AG04450 (cell line): ENCODE measurements around the gene TLR10. TPM values are rescaled to one million over a fixed set of nuclear protein-coding genes. Genes with fewer than 3 reads are reported as not detected.

Experiments used
- CTCF ChIA-PET: fragments of 300-600, 350-600 bp; formaldehyde crosslinking; extraction: SDS; loops from one replicate; lab custom pipeline; 2022; ENCODE audit warnings: antibody characterized with exemption, inconsistent platforms; lab: Charles Lee
- POLR2A ChIA-PET: fragments of 350-600 bp; formaldehyde crosslinking; extraction: SDS; loops from one replicate; lab custom pipeline; 2021; ENCODE audit warnings: antibody characterized with exemption, inconsistent platforms; lab: Yijun Ruan, JAX
- DNase-seq: peaks from one replicate; pipeline ENCODE4 v3.0.0-alpha.2; 2011; ENCODE audit warnings: low read depth, low spot score
- H3K27ac ChIP-seq: one replicate; pipeline ENCODE4 v1.5.1; 2012; ENCODE audit warnings: low read depth, low read length, control low read depth
- H3K27me3 ChIP-seq: one replicate; pipeline ENCODE4 v1.6.0; 2012; ENCODE audit warnings: low read length; ENCODE audit not compliant: control insufficient read depth, insufficient read depth
- H3K4me3 ChIP-seq: 2 replicates; pipeline ENCODE4 v1.5.1; 2011; ENCODE audit warnings: mild to moderate bottlenecking, low read depth, low read length, control low read depth
- H3K9me3 ChIP-seq: 2 replicates; pipeline ENCODE4 v1.5.1; 2012; ENCODE audit warnings: low read length; ENCODE audit not compliant: control insufficient read depth, insufficient read depth
- CTCF ChIP-seq: IDR thresholded peaks from 2 replicates; pipeline ENCODE4 v1.5.1; 2011; ENCODE audit warnings: low read depth, low read length, control low read depth, inconsistent platforms
- polyA plus RNA-seq: library from polyadenylated mRNA; depleted of rRNA; stranded (reverse); fragments of >200 nt; gene quantifications from 2 replicates; pipeline ENCODE4 v1.2.3, GENCODE V29; 2011

TLR10 gene
- polyA plus RNA-seq, 1 experiment: not detected

DNA sequence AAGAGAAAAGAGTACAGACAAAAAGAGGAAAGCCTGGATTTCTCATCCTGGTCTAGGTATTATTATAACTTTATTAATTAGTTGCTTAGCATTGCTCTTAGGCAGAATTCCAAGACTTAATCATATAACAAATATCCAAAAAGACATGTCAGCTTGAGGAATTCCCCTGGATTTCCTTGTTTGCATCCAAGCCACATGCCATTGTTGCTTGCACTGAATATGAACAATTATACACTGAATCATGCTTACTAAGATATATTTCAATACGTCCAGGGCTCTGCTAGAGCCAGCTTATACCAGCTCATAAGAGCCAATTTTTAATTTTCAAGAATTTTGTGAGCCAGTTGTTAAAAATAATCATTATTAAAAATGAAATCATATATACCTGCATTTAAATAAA is 5.5 kb upstream of the TLR10 start:
- POLR2A ChIA-PET: no interaction called here

GRCh38 chr4:38787693-38788092 is 4.9 kb upstream of the TLR10 start:
- DNase-seq: no peak
- Histone ChIP-seq H3K4me3 (no peak overlapping the region), H3K27me3 (peaks cover 2% of the 10 kb centered on the region), H3K27ac (no peak overlapping the region), H3K9me3 (no peaks in the 10 kb centered on the region)
- ChIA-PET POLR2A (no interaction called here), CTCF (no interaction called here)
- TF ChIP-seq CTCF: no peak

More for the DNA sequence above, 5.5 kb upstream of the TLR10 start:
- H3K9me3 ChIP-seq: no peaks in the 10 kb centered on the region
- no peak for TF ChIP-seq CTCF
- no peak overlapping the region for H3K27ac ChIP-seq
- H3K27me3 ChIP-seq: peaks cover 2% of the 10 kb centered on the region
- DNase-seq: no peak
- no peak overlapping the region for H3K4me3 ChIP-seq
- CTCF ChIA-PET: no interaction called here

- ChIA-PET POLR2A (no interaction called here), CTCF (interaction anchor here (1.0 to 4.8 kb wide), 5 partner anchors 9 to 607 kb away, joined by 3 to 89 read pairs (median 5); partner anchors contain the start of gene TLR1)
- Histone ChIP-seq H3K27ac (no peak overlapping the region), H3K9me3 (no peaks in the 10 kb centered on the region), H3K27me3 (peaks cover 2% of the 10 kb centered on the region), H3K4me3 (no peak overlapping the region)
- TF ChIP-seq CTCF: no peak
- DNase-seq: no peak
Observed at GRCh38 chr4:38785901-38786402, 3.2 kb upstream of the TLR10 start.

DNA sequence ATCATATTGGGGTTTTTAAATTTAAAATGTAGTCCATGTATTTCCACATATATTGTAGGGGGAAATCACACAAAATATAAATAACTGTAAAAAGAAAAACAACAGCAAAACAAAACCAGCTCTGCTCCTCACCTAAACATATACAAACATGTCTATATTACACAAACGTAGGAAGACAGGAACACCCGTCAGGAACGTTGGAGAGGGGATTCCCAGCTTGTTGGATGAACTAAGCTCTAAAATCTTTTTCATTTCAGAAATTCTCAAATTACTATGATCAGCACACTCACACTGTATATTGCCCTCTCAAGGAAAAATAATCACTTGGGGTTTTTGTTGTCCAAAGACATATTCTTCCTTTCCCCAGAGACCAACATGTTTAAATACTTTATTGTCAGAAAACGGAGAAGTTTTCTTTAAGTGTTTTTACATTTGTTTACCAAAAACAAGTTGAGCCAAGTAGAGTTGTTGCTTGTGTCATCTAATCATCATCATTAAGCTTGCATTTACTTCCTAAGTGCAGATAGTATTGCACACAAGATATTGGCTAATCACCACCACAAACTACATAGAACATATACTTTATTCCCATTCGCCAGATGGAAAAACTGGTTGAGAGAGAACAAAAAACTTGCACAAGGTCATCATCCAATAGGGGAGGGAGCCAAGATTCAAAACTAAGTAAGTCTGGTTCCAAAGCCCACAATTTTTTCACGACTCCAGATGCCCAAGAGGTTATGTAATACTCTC is 2.4 kb upstream of the TLR10 start:
- POLR2A ChIA-PET: no interaction called here
- CTCF ChIA-PET: interaction anchor here (1.0 to 4.8 kb wide), 5 partner anchors 10 to 606 kb away, joined by 3 to 89 read pairs (median 5); partner anchors contain the start of gene TLR1
- DNase-seq: no peak

More for the DNA sequence above, 2.4 kb upstream of the TLR10 start:
- Histone ChIP-seq H3K4me3 (no peak overlapping the region), H3K27me3 (peaks cover under 1% of the 10 kb centered on the region), H3K9me3 (no peaks in the 10 kb centered on the region), H3K27ac (no peak overlapping the region)
- no peak for TF ChIP-seq CTCF
